Muscle of leg (tissue), 11 donors: ENCODE results near the gene TERT. TPM values are rescaled to one million over a fixed set of nuclear protein-coding genes. Genes with fewer than 3 reads are reported as not detected.

Source experiments
- DNase-seq: peaks from one replicate; pipeline ENCODE4 v3.0.0; 2013
- H3K27ac ChIP-seq: one replicate; pipeline ENCODE4 v1.5.1; 2013; ENCODE audit warnings: mild to moderate bottlenecking, low read length, control low read depth
- H3K27me3 ChIP-seq: one replicate; pipeline ENCODE4 v1.6.1; 2013; ENCODE audit warnings: low read length; ENCODE audit not compliant: control insufficient read depth, insufficient read depth
- H3K36me3 ChIP-seq: one replicate; pipeline ENCODE4 v1.6.1; 2013; ENCODE audit warnings: low read length; ENCODE audit not compliant: control insufficient read depth, insufficient read depth
- H3K4me1 ChIP-seq: one replicate; pipeline ENCODE4 v1.6.1; 2013; ENCODE audit warnings: low read length; ENCODE audit not compliant: control insufficient read depth, insufficient read depth
- H3K4me3 ChIP-seq: one replicate; pipeline ENCODE4 v1.5.1; 2013; ENCODE audit warnings: low read length, control low read depth
- H3K9me3 ChIP-seq: replicated peaks from 2 replicates; pipeline ENCODE4 v1.6.1; 2013; ENCODE audit warnings: low read depth, low read length; ENCODE audit not compliant: control insufficient read depth
- WGBS: methylation state at CpG from one replicate; pipeline ENCODE4 v1.1.5; 2013; ENCODE audit warnings: missing lambda C conversion rate; ENCODE audit not compliant: insufficient coverage; 5-methylcytosine and 5-hydroxymethylcytosine counted together
- polyA plus RNA-seq, 8 donors: library from polyadenylated mRNA; unstranded; fragments of 120-200 nt; gene quantifications; one replicate each; pipeline versions ENCODE4 v1.2.1 to v1.2.3, GENCODE V29; 2013; ENCODE audit warnings: inconsistent platforms in 1 of 8, low replicate concordance in 1 of 8; ENCODE audit not compliant: insufficient read length in 8 of 8, insufficient read depth in 1 of 8
- total RNA-seq: library from RNA; stranded (reverse); fragments of 120-200 nt; gene quantifications from one replicate; pipeline ENCODE4 v1.2.4, GENCODE V29; 2013

The TERT gene
- total and polyA plus RNA-seq, 9 donors = 0.05 to 0.23 (median 0.15) TPM; not detected in 5

GRCh38 chr5:1325191-1325741, 30.4 kb upstream of the TERT start:
- Histone ChIP-seq H3K36me3 (peaks cover 57% of the 10 kb centered on the region), H3K4me3 (no peak overlapping the region)
- 88% methylated on average over 17 of the region's 17 CpGs for WGBS

GRCh38 chr5:1324719-1325190, 29.9 kb upstream of the TERT start:
- Histone ChIP-seq H3K36me3 (peaks cover 57% of the 10 kb centered on the region), H3K27me3 (no peaks in the 10 kb centered on the region), H3K4me3 (no peak overlapping the region), H3K9me3 (no peaks in the 10 kb centered on the region), H3K4me1 (peaks cover 7% of the 10 kb centered on the region), H3K27ac (no peak overlapping the region)
- WGBS = 82% methylated on average over 17 of the region's 17 CpGs
- DNase-seq = no peak

More at GRCh38 chr5:1325191-1325741, 30.4 kb upstream of the TERT start:
- Histone ChIP-seq H3K27ac (no peak overlapping the region), H3K27me3 (no peaks in the 10 kb centered on the region), H3K4me1 (peaks cover 11% of the 10 kb centered on the region), H3K9me3 (no peaks in the 10 kb centered on the region)
- DNase-seq = no peak

- Histone ChIP-seq H3K4me1 (peaks cover 7% of the 10 kb centered on the region), H3K9me3 (no peaks in the 10 kb centered on the region), H3K27me3 (no peaks in the 10 kb centered on the region), H3K27ac (no peak overlapping the region), H3K36me3 (peaks cover 62% of the 10 kb centered on the region), H3K4me3 (no peak overlapping the region)
- whole genome bisulfite sequencing = 96% methylated on average over 15 of the region's 15 CpGs
- no peak for DNase-seq
Measured at GRCh38 chr5:1324301-1324700, 29.4 kb upstream of the TERT start.

- peaks cover 7% of the 10 kb centered on the region for H3K4me1 ChIP-seq
- no peak for DNase-seq
- no peaks in the 10 kb centered on the region for H3K27me3 ChIP-seq
- WGBS = 95% methylated on average over 9 of the region's 13 CpGs
- no peaks in the 10 kb centered on the region for H3K9me3 ChIP-seq
- H3K36me3 ChIP-seq = peaks cover 67% of the 10 kb centered on the region
- no peak overlapping the region for H3K4me3 ChIP-seq
- H3K27ac ChIP-seq = no peak overlapping the region
Measured at GRCh38 chr5:1323803-1324173, 28.9 kb upstream of the TERT start.

GRCh38 chr5:1322955-1323802, 28.3 kb upstream of the TERT start:
- no peak overlapping the region for H3K27ac ChIP-seq
- no peaks in the 10 kb centered on the region for H3K9me3 ChIP-seq
- peaks cover 5% of the 10 kb centered on the region for H3K4me1 ChIP-seq
- H3K4me3 ChIP-seq = no peak overlapping the region
- no peak for DNase-seq
- 81% methylated on average over 17 of the region's 24 CpGs for WGBS
- peaks cover 73% of the 10 kb centered on the region for H3K36me3 ChIP-seq
- no peaks in the 10 kb centered on the region for H3K27me3 ChIP-seq

GRCh38 chr5:1322036-1322900, 27.4 kb upstream of the TERT start:
- H3K4me3 ChIP-seq = no peak overlapping the region
- no peak overlapping the region for H3K27ac ChIP-seq
- H3K27me3 ChIP-seq = no peaks in the 10 kb centered on the region
- H3K4me1 ChIP-seq = peaks cover 5% of the 10 kb centered on the region
- WGBS = 89% methylated on average over 14 of the region's 22 CpGs
- no peaks in the 10 kb centered on the region for H3K9me3 ChIP-seq
- DNase-seq = no peak
- H3K36me3 ChIP-seq = peaks cover 78% of the 10 kb centered on the region

GRCh38 chr5:1321576-1321975, 26.7 kb upstream of the TERT start:
- Histone ChIP-seq H3K4me1 (peaks cover 5% of the 10 kb centered on the region), H3K36me3 (peaks cover 78% of the 10 kb centered on the region)

GRCh38 chr5:1320436-1321344, 25.8 kb upstream of the TERT start:
- 89% methylated on average over 31 of the region's 36 CpGs for WGBS
- H3K4me1 ChIP-seq = peaks cover 9% of the 10 kb centered on the region

More at GRCh38 chr5:1321576-1321975, 26.7 kb upstream of the TERT start:
- Histone ChIP-seq H3K27me3 (no peaks in the 10 kb centered on the region), H3K4me3 (no peak overlapping the region), H3K27ac (no peak overlapping the region), H3K9me3 (no peaks in the 10 kb centered on the region)
- WGBS = 94% methylated on average over 16 of the region's 16 CpGs
- DNase-seq = no peak

GRCh38 chr5:1319436-1320256, 24.8 kb upstream of the TERT start:
- Histone ChIP-seq H3K36me3 (peaks cover 65% of the 10 kb centered on the region), H3K4me3 (no peak overlapping the region), H3K27me3 (no peaks in the 10 kb centered on the region), H3K9me3 (no peaks in the 10 kb centered on the region), H3K27ac (no peak overlapping the region), H3K4me1 (peaks cover 9% of the 10 kb centered on the region)
- DNase-seq = no peak
- 84% methylated on average over 13 of the region's 21 CpGs for WGBS

More at GRCh38 chr5:1320436-1321344, 25.8 kb upstream of the TERT start:
- Histone ChIP-seq H3K36me3 (peaks cover 76% of the 10 kb centered on the region), H3K27ac (no peak overlapping the region), H3K27me3 (no peaks in the 10 kb centered on the region), H3K9me3 (no peaks in the 10 kb centered on the region), H3K4me3 (no peak overlapping the region)
- DNase-seq = no peak
